ENCODE measurements around the gene PIM1.
"Not testable (repeated sequence)": the region's sequence is repeated elsewhere in the genome, so short reads cannot be mapped to it uniquely, and the experiment has no call there.

PIM1 gene

GRCh38 chr6:37188962-37189510, 19.1 kb downstream of the PIM1 start:
- DNase-seq (ENCODE audit: low read depth in 2 of 2), result no peak

DNA sequence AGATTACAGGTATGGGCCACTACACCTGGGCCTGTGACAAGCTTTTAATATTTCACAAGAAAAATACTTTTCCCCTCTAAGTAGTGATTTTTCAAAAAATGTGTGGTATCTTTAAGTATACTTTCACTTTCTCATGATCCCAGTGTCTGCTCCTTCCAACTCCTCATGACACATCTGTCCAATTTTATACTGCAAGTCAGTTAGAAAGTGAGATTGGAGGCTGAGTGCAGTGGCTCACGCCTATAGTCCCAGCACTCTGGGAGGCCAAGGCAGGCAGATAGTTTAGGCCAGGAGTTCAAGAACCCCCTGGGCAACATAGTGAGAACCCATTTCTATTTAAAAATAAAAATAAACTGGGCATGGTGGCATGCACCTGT, 20.2 kb downstream of the PIM1 start:
- DNase-seq (ENCODE audit: low read depth in 2 of 2), result no peak

DNA sequence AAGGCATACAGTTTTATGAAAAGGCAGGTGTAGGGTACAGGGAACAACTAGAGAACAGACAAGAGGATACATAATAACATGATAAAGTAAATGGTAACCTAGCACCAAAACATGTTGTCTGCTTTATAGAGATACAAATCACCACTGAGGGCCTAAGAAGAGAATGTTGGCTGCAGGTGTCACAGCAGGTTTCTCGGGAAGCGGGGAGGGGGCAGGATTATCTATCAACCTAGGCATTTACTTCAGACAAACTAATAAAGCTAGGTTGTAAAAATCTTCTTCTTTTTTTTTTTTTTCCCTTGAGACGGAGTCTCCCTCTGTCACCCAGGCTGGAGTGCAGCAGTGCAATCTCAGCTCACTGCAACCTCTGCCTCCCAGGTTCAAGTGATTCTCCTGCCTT, 22.7 kb downstream of the PIM1 start:
- no peak for DNase-seq (ENCODE audit: low read depth in 2 of 2)

GRCh38 chr6:37194886-37195285, 24.9 kb downstream of the PIM1 start:
- DNase-seq (ENCODE audit: low read depth in 2 of 2), result not testable (repeated sequence)

GRCh38 chr6:37196451-37196850, 26.5 kb downstream of the PIM1 start:
- DNase-seq (ENCODE audit: low read depth in 2 of 2), result not testable (repeated sequence)

DNA sequence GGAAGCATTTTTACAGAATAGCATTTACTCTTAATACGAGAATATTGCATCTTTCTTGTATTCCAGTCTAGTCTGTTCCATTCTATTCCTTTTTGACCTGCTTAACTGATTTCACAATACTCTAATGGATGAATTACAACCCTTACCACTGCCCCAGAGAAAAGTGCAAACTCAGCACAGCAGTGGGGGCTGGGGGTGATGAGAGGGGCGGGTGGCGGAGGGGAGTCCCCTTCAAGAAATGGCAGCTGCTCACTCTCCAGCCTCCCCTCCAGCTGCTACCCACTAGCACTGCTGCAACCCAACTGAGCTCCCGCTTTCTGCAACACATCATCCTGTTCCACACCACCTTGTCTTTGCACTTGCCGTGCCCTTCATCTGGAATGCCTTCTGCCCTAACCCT, 30.1 kb downstream of the PIM1 start:
- DNase-seq (ENCODE audit: low read depth in 2 of 2), result no peak

DNA sequence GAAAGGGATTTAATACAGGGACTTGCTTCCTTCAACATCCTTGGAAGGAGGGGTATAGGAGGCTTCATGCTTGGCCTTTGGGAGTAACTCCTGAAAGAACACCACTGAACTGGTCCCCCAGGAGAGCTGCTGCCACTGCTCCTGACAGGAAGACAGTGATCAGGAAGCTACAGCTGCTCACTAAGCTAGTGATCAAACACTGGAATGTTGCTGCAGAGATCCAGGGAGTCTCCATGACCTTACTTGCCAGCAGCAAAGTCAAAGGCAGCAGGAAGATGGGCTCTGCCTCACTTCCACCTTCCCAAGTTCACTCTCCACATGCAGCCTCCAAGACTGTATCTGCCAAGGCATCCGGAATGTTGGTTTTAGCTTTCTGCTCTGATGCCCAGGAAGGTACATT, 31.8 kb downstream of the PIM1 start:
- no peak for DNase-seq (ENCODE audit: low read depth in 2 of 2)

- no peak for DNase-seq (ENCODE audit: low read depth in 2 of 2)
Measured at GRCh38 chr6:37202788-37203491, 33.0 kb downstream of the PIM1 start.

GRCh38 chr6:37204014-37204751, 34.2 kb downstream of the PIM1 start:
- DNase-seq (ENCODE audit: low read depth in 2 of 2), result no peak

- DNase-seq (ENCODE audit: low read depth in 2 of 2), result no peak
Measured at GRCh38 chr6:37205175-37205996, 35.4 kb downstream of the PIM1 start.

- DNase-seq (ENCODE audit: low read depth in 2 of 2), result no peak
Measured at GRCh38 chr6:37205997-37206340, 36.0 kb downstream of the PIM1 start.

DNA sequence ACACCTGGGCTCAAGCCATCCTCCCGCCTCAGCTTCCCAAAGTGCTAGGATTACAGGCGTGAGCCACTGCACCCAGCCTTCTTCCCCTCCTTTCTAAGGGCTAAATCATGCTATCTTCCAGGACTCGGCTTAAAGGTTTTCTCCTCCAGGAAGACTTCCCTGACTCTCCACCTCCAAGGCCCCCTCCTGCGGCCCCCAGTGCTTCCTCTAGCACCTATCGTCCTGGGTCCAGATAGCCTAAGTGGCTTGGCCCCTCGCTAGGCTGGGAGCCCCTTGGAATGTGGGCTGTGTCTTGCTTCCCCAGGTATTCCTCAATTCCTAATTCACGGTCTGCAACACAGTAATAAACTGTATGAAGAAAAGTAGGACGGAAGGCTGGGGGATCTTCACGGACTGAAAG, 36.7 kb downstream of the PIM1 start:
- no peak for DNase-seq (ENCODE audit: low read depth in 2 of 2)

DNA sequence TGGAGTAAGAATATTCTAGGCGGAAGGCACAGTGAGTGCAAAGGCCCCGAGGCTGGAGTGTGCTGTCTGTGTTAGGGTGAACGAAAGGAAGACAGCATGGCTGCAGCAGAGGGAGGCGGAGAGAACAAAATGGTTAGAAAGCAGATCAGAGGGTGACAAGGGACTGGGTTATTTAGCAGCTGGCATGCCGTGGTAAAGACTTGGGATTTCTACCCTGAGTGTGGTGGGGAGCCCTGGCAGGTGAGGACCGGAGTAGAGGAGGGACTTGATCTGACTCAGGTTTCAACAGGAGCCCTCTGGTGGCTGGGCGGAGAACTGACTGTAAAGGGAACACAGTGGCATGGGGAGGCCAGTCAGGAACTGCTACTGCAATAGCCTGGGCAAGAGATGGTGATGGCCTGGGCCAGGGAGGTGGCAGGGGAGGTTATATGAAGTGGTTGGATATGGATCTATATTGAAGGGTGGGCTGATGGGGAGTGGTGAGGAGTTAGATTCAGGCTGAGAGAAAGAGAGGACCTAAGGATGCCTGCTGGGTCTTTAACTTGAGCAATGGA, 38.0 kb downstream of the PIM1 start:
- DNase-seq (ENCODE audit: low read depth in 2 of 2), result peak; percentile 86 to 88

GRCh38 chr6:37208793-37209192, 38.8 kb downstream of the PIM1 start:
- DNase-seq (ENCODE audit: low read depth in 2 of 2), result no peak

DNA sequence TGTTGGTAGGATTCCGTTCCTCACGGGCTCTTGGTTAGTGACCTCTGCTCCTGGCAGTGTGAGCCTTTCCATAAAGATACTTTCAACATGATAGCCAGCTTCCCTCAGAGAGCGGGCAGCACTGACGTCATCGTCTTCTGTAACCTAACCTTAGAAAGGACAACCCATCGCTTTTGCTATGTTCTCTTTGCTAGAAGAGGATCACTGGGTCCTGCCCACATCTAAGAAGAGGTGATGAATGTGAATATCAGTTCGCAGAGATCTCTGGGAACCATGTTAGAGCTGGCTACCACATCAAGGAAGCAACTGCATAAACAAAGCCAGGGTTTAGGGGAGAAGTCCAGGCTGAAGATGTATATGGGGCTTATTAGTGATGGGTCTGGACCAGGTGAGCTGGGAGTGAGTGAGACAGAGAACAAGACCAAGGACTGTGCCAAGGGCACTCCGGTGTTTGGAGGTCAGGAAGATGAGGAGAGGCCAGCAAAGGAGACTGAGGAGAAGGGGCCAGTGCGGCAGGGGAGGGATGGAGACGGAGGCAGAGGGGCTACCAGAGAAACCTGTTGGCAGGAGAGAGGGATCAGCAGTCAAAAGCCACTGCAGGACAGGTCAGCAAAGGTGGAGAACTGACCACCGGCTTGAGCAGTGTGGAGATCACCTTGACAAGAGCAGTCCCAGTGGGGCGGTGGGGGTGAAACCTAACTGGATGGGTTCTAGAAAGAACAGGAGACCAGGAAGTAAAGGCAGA, 39.7 kb downstream of the PIM1 start:
- peak in 1 of 2 donors; percentile 32 for DNase-seq (ENCODE audit: low read depth in 2 of 2)

DNA sequence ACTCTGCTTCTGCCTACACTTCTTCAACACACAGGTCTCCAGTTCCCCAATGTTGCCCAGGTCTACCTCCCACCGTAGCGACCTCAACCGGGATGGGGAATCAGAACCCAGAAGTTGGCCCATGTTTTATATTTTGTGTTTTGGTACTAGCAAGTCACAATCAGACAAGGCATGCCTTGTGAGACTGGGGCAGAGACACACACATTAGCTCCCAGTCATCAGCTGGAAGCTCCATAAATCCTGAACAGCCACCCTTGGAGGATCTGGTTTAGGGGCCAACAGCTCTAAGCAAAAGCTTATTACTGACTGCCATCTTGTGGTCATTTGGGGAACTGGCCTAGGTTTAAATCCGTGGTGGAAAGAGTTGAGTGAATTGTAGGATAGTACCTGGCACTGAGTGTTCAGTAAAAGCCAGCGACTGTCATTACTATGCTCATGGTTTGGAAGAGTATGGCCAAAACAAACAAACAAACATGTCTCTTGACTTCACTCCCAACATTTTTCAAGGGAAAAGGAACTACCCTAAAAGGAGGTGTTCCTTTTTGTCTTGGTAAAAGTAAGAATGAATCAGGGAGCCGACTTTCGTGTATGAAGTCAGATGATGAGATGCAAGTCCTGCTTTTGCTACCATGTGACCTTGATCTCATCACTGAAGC, 40.5 kb downstream of the PIM1 start:
- DNase-seq (ENCODE audit: low read depth in 2 of 2), result peak; percentile 71 to 72

DNA sequence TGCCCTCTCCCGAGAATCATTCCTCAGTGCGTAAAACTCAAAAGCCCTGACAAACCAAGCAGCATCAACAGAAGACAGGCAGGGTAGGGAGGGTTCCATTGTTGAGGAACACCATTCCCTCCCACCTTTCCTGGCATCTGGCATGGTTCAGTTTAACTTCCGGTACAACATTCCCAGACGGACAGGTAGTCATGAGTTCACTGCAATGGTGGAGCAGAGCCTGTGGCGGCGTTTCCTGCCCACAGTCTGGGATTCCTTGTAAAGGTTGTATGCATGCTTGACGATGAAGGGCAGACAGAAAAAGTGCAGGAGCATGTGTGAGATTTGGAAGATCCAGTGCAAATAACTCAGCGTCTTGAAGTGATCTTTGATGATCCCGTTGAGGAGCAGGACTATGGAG, 42.3 kb downstream of the PIM1 start:
- no peak for DNase-seq (ENCODE audit: low read depth in 2 of 2)

GRCh38 chr6:37218061-37218460, 48.1 kb downstream of the PIM1 start:
- DNase-seq (ENCODE audit: low read depth in 2 of 2), result no peak

DNA sequence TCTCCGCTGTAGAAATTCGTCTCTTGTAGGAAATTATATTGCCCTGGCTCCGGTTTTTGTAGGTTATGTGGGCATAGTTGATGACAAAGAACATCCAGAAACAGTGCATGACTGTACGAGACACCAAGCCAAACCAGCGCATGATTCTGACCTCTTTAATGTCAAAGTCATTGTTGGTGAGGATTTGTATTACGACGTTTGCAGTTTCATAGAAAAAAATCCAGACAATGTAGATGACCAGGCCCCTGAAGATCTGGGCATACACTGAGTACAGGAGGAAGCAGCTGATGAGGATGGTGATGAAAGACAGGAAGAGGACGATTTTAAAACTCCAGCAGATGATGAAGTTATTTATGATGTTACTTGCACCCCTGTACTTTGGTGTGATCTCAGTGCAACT, 48.6 kb downstream of the PIM1 start:
- no peak for DNase-seq (ENCODE audit: low read depth in 2 of 2)

DNA sequence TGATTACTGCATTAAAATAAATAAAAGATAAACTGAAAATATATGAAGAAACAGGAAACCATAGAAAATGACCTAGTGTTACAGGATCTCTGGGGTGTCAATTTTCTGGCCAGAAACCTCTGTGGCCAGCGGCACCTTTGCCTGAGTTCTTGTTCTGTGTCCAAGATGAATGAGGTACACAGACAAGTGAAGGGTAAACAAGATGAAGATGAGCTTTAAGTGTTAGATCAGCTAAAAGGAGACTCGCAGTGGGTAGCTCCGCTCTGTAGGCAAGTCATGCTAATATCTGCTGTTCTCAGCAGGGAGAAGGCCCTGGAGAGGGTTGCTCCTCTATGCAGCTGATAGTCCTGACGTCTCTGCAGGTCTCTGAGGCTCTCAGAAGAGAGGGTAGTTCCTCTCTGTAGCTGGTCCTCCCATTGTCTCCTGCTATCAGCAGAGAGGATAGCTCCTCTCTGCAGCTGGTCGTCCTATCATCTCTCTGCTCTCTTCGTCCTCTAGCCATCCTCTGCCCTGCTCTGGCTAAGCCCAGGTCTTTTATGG, 51.7 kb downstream of the PIM1 start:
- DNase-seq (ENCODE audit: low read depth in 2 of 2), result no peak
